ENCODE results near the gene RTN1.

DNA sequence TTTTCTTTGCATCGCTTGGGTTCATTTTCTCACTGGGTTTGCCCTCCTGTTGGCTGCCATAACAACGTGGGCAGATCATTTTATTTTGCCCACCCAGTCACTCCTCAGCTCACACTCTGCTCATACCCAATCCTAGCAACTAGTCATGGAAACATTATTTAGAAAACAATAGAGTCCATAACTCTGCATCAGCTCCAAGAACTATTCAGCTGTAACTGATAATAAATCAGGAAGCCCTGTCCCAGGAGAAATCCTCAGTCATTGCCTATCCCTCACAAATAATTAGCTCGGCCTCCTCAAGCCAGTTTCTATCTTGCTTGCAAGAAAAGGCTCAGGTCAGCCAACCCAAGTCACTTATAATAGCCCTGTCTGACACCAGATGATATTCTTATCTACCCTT is 43.2 kb downstream of the RTN1 start:
- TF ChIP-seq EZH2phosphoT487 (conservative IDR thresholded peaks at IDR 0.05; ENCODE audit: low read length) (no peak), CTCF (IDR thresholded peaks at IDR 0.05; ENCODE audit: insufficient read depth, low read length, poor library complexity, severe bottlenecking) (no peak)
